Sigmoid colon (tissue), 4 donors: ENCODE data around the gene ARVCF.

ENCODE experiments used
- CTCF ChIP-seq, 4 experiments: fragments of 450-650 bp in 3 of 4; fragments of 200-600 bp in 1 of 4; IDR thresholded peaks; one replicate each; pipeline ENCODE4 v1.5.1; 2016 to 2019; ENCODE audit warnings: antibody characterized with exemption in 4 of 4, mild to moderate bottlenecking in 3 of 4, moderate library complexity in 2 of 4
- EP300 ChIP-seq, 4 donors: sonication (generic); formaldehyde crosslinking; IDR thresholded peaks; one replicate each; pipeline ENCODE4 v1.6.1; 2017; ENCODE audit warnings: antibody characterized with exemption in 4 of 4
- POLR2A ChIP-seq, 2 donors: fragments of 450-650 bp; IDR thresholded peaks; one replicate each; pipeline ENCODE4 v1.6.1; 2016; ENCODE audit warnings: antibody characterized with exemption in 2 of 2, mild to moderate bottlenecking in 2 of 2, moderate library complexity in 2 of 2
- POLR2AphosphoS5 ChIP-seq, 4 donors: sonication (generic); formaldehyde crosslinking; IDR thresholded peaks; one replicate each; pipeline ENCODE4 v1.6.1; 2017; ENCODE audit warnings: antibody characterized with exemption in 4 of 4

- no peak for TF ChIP-seq CTCF (IDR thresholded peaks at IDR 0.05)
- TF ChIP-seq POLR2A (IDR thresholded peaks at IDR 0.05), result no peak
- no peak for TF ChIP-seq EP300 (IDR thresholded peaks at IDR 0.05)
- no peak for TF ChIP-seq POLR2AphosphoS5 (IDR thresholded peaks at IDR 0.05)
Measured at GRCh38 chr22:19975707-19976035, 41.0 kb downstream of the ARVCF start.
